Mesenchymal stem cell (in vitro differentiated cells and primary cell): ENCODE measurements around the gene ST8SIA1.

Experiments
- DNase-seq: peaks from one replicate; pipeline ENCODE4 v3.0.0-alpha.2; 2013
- H2AFZ ChIP-seq: one replicate; pipeline ENCODE4 v1.6.1; 2013; ENCODE audit warnings: low read depth, mild to moderate bottlenecking, control low read depth, inconsistent platforms, low read length, moderate library complexity
- H2AK5ac ChIP-seq: 2 replicates; pipeline ENCODE4 v1.6.1; 2013; ENCODE audit warnings: low read length, moderate library complexity, mild to moderate bottlenecking, inconsistent platforms; ENCODE audit not compliant: severe bottlenecking
- H2BK120ac ChIP-seq: one replicate; pipeline ENCODE4 v1.6.1; 2013; ENCODE audit warnings: low read depth, mild to moderate bottlenecking, inconsistent platforms, low read length, moderate library complexity
- H2BK12ac ChIP-seq, 2 experiments: one replicate each; pipeline ENCODE4 v1.6.1; 2013; ENCODE audit warnings: inconsistent platforms in 2 of 2, low read length in 2 of 2, mild to moderate bottlenecking in 2 of 2, moderate library complexity in 2 of 2, control low read depth in 1 of 2
- H2BK15ac ChIP-seq: one replicate; pipeline ENCODE4 v1.6.1; 2013; ENCODE audit warnings: mild to moderate bottlenecking, low read depth, inconsistent platforms; ENCODE audit not compliant: poor library complexity, severe bottlenecking
- H2BK5ac ChIP-seq: 2 replicates; pipeline ENCODE4 v1.6.1; 2013; ENCODE audit warnings: low read depth, mild to moderate bottlenecking, low read length, control low read depth, inconsistent platforms; ENCODE audit not compliant: poor library complexity, severe bottlenecking
- H3K14ac ChIP-seq, 2 experiments: one replicate each; pipeline ENCODE4 v1.6.1; 2013; ENCODE audit warnings: inconsistent platforms in 2 of 2, low read length in 2 of 2, control low read depth in 1 of 2, mild to moderate bottlenecking in 1 of 2, moderate library complexity in 1 of 2
- H3K18ac ChIP-seq, 2 experiments: one replicate each; pipeline ENCODE4 v1.6.1; 2013; ENCODE audit warnings: inconsistent platforms in 2 of 2, low read length in 2 of 2, control low read depth in 1 of 2, low read depth in 1 of 2, mild to moderate bottlenecking in 1 of 2
- H3K23ac ChIP-seq, 2 experiments: one replicate each; pipeline ENCODE4 v1.6.1; 2013; ENCODE audit warnings: inconsistent platforms in 2 of 2, low read length in 2 of 2, mild to moderate bottlenecking in 2 of 2, moderate library complexity in 2 of 2, control low read depth in 1 of 2
- H3K27ac ChIP-seq: 2 replicates; pipeline ENCODE4 v1.5.1; 2013; ENCODE audit warnings: mild to moderate bottlenecking, moderate library complexity, low read length, control low read depth, inconsistent platforms; ENCODE audit not compliant: poor library complexity, severe bottlenecking
- H3K27me3 ChIP-seq, 2 experiments: 2 replicates each; pipeline versions ENCODE4 v1.6.1 to v1.7.0; 2013; ENCODE audit warnings: low read length in 2 of 2, mild to moderate bottlenecking in 2 of 2, moderate library complexity in 2 of 2, control low read depth in 1 of 2, inconsistent platforms in 1 of 2; ENCODE audit not compliant: control insufficient read depth in 1 of 2, insufficient read depth in 1 of 2
- H3K36me3 ChIP-seq, 2 experiments: 2 replicates each; pipeline versions ENCODE4 v1.6.1 to v1.7.0; 2013; ENCODE audit warnings: low read length in 2 of 2, control low read depth in 1 of 2, inconsistent platforms in 1 of 2, low read depth in 1 of 2, mild to moderate bottlenecking in 1 of 2; ENCODE audit not compliant: insufficient read depth in 2 of 2, control insufficient read depth in 1 of 2
- H3K4ac ChIP-seq, 2 experiments: one replicate each; pipeline ENCODE4 v1.6.1; 2013; ENCODE audit warnings: inconsistent platforms in 2 of 2, low read length in 2 of 2, mild to moderate bottlenecking in 2 of 2, moderate library complexity in 2 of 2, control low read depth in 1 of 2, low read depth in 1 of 2
- H3K4me1 ChIP-seq: 2 replicates; pipeline ENCODE4 v1.6.1; 2013; ENCODE audit warnings: low read depth, low read length, control low read depth; ENCODE audit not compliant: control insufficient read depth, insufficient read depth
- H3K4me2 ChIP-seq: 2 replicates; pipeline ENCODE4 v1.6.1; 2013; ENCODE audit warnings: low read length, mild to moderate bottlenecking, inconsistent platforms; ENCODE audit not compliant: poor library complexity, severe bottlenecking
- H3K4me3 ChIP-seq, 2 experiments: 2 replicates each; pipeline versions ENCODE4 v1.5.1 to v1.7.0; 2013; ENCODE audit warnings: low read length in 2 of 2, mild to moderate bottlenecking in 2 of 2, control low read depth in 1 of 2, low read depth in 1 of 2; ENCODE audit not compliant: insufficient read depth in 1 of 2
- H3K79me1 ChIP-seq: replicated peaks from 2 replicates; pipeline ENCODE4 v1.6.1; 2013; ENCODE audit warnings: mild to moderate bottlenecking, control low read depth, low read length, inconsistent platforms; ENCODE audit not compliant: poor library complexity, severe bottlenecking
- H3K9ac ChIP-seq: 2 replicates; pipeline ENCODE4 v1.7.0; 2013; ENCODE audit warnings: mild to moderate bottlenecking, low read length, moderate library complexity
- H3K9me3 ChIP-seq: 2 replicates; pipeline ENCODE4 v1.7.0; 2013; ENCODE audit warnings: mild to moderate bottlenecking, low read length; ENCODE audit not compliant: control insufficient read depth
- H4K8ac ChIP-seq: one replicate; pipeline ENCODE4 v1.6.1; 2013; ENCODE audit warnings: inconsistent platforms, mild to moderate bottlenecking, low read length, moderate library complexity
- H4K91ac ChIP-seq: one replicate; pipeline ENCODE4 v1.6.1; 2013; ENCODE audit warnings: mild to moderate bottlenecking, low read length, inconsistent platforms
- WGBS: methylation state at CpG from one replicate; pipeline ENCODE4 v1.1.7; 2013; ENCODE audit warnings: mixed read lengths; 5-methylcytosine and 5-hydroxymethylcytosine counted together

ST8SIA1 gene

DNA sequence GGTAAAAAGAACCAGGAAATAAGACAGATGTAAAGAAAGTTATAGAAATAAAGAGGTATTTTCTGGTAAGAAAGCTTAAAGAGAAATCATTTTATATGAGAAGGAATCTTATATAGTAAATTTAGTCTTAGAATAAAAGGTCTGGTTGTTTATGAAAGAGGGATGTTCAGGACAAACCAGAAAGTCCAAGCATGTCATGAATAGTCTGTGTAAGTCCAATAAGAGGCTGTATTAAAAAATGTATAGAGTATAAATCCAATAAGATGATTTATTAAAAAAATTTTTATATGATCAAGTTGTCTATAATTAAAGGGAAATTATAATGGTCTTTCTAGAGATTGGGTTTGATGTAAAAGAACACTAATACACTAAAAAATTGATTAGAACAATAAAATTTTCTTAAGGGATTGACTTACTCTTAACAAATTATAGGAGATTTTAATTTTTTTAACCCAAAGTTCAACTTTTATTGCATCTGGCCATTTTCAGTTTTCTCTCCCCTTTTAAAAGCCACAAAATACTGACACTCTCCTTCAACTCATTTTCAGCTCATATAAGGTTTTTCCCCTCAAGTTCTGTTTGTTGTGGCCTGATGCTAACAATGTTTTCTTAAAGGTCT is 35.1 kb downstream of the ST8SIA1 start:
- Histone ChIP-seq H4K8ac (no peak overlapping the region), H3K18ac (no peak overlapping the region), H2AFZ (no peak overlapping the region), H3K14ac (no peak overlapping the region), H3K27ac (no peak overlapping the region), H2BK12ac (no peak overlapping the region), H2AK5ac (no peak overlapping the region), H3K36me3 (peaks cover 0 to 3% of the 10 kb centered on the region in 2 experiments), H3K79me1 (no peaks in the 10 kb centered on the region), H3K4me1 (no peaks in the 10 kb centered on the region), H3K9ac (no peak overlapping the region), H4K91ac (no peak overlapping the region), H3K27me3 (no peaks in the 10 kb centered on the region), H2BK15ac (no peak overlapping the region), H3K4ac (no peak overlapping the region), H3K23ac (no peak overlapping the region), H2BK5ac (no peak overlapping the region), H2BK120ac (no peak overlapping the region), H3K4me3 (no peak overlapping the region), H3K9me3 (peaks cover 14% of the 10 kb centered on the region), H3K4me2 (no peak overlapping the region)
- peak; percentile 21 for DNase-seq

DNA sequence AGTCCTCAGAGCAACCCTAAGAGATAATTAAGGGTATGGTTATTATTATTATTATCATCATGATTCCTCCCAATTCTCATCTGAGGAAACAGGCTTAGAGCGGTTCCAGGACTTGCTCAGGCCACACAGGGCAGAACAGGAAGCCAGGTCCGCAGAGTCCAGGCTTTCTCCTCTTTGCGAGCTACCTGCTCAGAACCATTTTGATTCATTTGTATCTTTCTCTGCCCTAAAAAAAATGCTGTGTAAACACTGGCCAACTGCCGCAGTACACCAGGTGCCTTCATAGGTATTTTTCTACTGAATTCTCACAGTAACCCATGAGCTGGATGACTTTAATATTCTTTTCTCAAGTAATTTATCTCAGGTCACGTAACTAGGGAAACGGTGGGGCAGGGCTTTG is 45.3 kb downstream of the ST8SIA1 start:
- Histone ChIP-seq H3K27ac (no peak overlapping the region), H3K36me3 (no peaks in the 10 kb centered on the region), H3K4me3 (no peak overlapping the region), H4K8ac (no peak overlapping the region), H3K4me2 (no peak overlapping the region), H3K14ac (no peak overlapping the region), H3K9me3 (no peaks in the 10 kb centered on the region), H3K9ac (no peak overlapping the region), H3K4ac (no peak overlapping the region), H2AK5ac (peak overlapping the region; percentile 22), H2BK12ac (no peak overlapping the region), H3K23ac (no peak overlapping the region), H3K4me1 (peaks cover 7% of the 10 kb centered on the region), H2BK5ac (no peak overlapping the region), H3K27me3 (no peaks in the 10 kb centered on the region), H4K91ac (no peak overlapping the region), H3K18ac (no peak overlapping the region), H3K79me1 (no peaks in the 10 kb centered on the region), H2BK15ac (no peak overlapping the region), H2AFZ (no peak overlapping the region), H2BK120ac (no peak overlapping the region)
- no peak for DNase-seq
- WGBS, result 96% methylated on average over 6 of the region's 6 CpGs

DNA sequence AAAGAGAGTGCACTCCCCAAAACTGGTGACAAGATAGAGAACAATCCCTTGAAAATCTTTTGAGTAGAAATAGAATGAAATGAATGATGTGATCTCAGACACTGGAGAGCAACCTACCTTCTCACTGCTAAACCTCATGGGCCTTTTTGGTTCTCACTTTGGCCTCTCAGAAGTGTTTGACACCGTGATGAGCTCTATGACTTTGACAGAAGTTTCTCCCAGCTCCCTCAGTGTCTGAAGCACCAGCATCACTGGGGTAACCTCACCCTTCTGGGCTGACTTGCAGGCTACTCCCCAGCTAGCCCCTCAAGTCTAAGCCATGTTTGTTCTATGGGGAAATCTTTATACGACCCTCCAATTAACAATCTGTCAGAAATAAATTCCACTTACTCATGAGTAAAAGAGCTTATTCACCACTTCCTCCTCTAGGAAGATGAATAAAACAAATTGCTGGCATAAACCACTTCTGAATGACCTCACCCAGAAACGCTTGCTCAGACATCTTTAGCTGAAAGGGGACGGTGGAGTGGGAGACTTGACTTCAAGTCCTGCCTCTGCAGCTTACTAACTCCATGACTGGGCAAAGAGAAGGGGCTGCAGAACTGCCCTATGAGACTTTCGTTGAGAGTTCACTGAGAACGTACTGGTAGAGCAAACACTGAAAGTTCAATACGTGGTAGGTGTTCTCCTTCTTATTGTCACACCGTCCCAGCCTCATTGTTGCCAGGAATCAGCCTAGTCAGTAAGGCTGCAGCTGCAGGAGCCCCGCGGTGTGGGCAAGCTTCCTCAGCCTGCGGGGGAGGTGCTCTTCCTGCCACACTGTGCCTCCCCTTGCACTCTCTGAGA is 46.5 kb downstream of the ST8SIA1 start:
- Histone ChIP-seq H2BK15ac (no peak overlapping the region), H3K9me3 (no peaks in the 10 kb centered on the region), H3K27ac (no peak overlapping the region), H3K4me2 (no peak overlapping the region), H3K79me1 (no peaks in the 10 kb centered on the region), H3K23ac (no peak overlapping the region), H2BK120ac (no peak overlapping the region), H2BK5ac (no peak overlapping the region), H3K36me3 (no peaks in the 10 kb centered on the region), H2AFZ (no peak overlapping the region), H2AK5ac (peak overlapping the region; percentile 3), H2BK12ac (peak overlapping the region in 1 of 2 experiments; percentile 59), H3K4me1 (peaks cover 9% of the 10 kb centered on the region), H3K4me3 (peak overlapping the region in 1 of 2 experiments; percentile 13), H3K4ac (no peak overlapping the region), H3K27me3 (no peaks in the 10 kb centered on the region), H4K91ac (peak overlapping the region; percentile 5), H3K18ac (peak overlapping the region in 1 of 2 experiments; percentile 67), H3K9ac (peak overlapping the region; percentile 26), H4K8ac (no peak overlapping the region), H3K14ac (no peak overlapping the region)
- peak; percentile 35 for DNase-seq
- 56% methylated on average over 9 of the region's 11 CpGs for WGBS

DNA sequence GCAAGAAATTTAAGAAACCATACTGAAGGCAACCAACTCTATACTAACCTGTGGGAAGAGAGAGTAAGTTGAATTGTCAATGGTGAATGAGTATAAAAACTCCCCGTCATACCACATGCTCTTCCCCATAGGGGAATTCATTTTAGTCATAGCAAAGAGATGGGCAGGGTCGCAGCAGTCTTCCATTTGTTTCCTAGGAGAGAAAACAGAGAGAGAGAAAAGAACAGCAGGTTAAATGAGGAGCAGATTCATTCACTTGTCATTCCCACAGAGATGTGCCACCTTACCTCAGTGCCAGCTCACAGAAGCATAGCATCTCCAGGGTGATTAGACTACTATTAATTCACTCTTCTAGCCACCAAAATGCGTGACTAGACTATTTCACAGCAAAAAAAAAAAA is 47.4 kb downstream of the ST8SIA1 start:
- Histone ChIP-seq H3K18ac (no peak overlapping the region), H3K9me3 (no peaks in the 10 kb centered on the region)
- no CpG with 5 or more reads among the region's 3 CpGs for whole genome bisulfite sequencing

More for the DNA sequence above, 47.4 kb downstream of the ST8SIA1 start:
- no peak overlapping the region for H3K14ac ChIP-seq
- H2BK120ac ChIP-seq, result no peak overlapping the region
- no peak overlapping the region for H2BK12ac ChIP-seq
- H3K4ac ChIP-seq, result no peak overlapping the region
- no peaks in the 10 kb centered on the region for H3K79me1 ChIP-seq
- peak overlapping the region; percentile 85 for H2AK5ac ChIP-seq
- no peaks in the 10 kb centered on the region for H3K36me3 ChIP-seq
- H2BK5ac ChIP-seq, result no peak overlapping the region
- H2BK15ac ChIP-seq, result no peak overlapping the region
- DNase-seq, result no peak
- no peak overlapping the region for H4K8ac ChIP-seq
- H4K91ac ChIP-seq, result no peak overlapping the region
- H3K9ac ChIP-seq, result peak overlapping the region; percentile 8
- H3K27ac ChIP-seq, result peak overlapping the region; percentile 81
- no peak overlapping the region for H3K23ac ChIP-seq
- no peaks in the 10 kb centered on the region for H3K27me3 ChIP-seq
- H2AFZ ChIP-seq, result no peak overlapping the region
- no peak overlapping the region for H3K4me3 ChIP-seq
- peaks cover 10% of the 10 kb centered on the region for H3K4me1 ChIP-seq
- H3K4me2 ChIP-seq, result no peak overlapping the region
